GM12801 (cell line): Measurements from ENCODE around the gene ARHGEF4.

Experiments used
- CTCF ChIP-seq: IDR thresholded peaks from one replicate; pipeline ENCODE4 v1.5.1; 2011; ENCODE audit warnings: control low read depth; ENCODE audit not compliant: insufficient read length; ENCODE audit errors: extremely low read depth

Gene ARHGEF4

GRCh38 chr2:131058214-131058843 is 221.6 kb downstream of the ARHGEF4 start:
- TF ChIP-seq CTCF, result no peak

GRCh38 chr2:131058920-131059319 is 222.2 kb downstream of the ARHGEF4 start:
- TF ChIP-seq CTCF, result no peak

GRCh38 chr2:131063501-131064283 is 227.0 kb downstream of the ARHGEF4 start:
- no peak for TF ChIP-seq CTCF

GRCh38 chr2:131064589-131065512 is 228.1 kb downstream of the ARHGEF4 start:
- no peak for TF ChIP-seq CTCF

GRCh38 chr2:131067465-131068125 is 230.9 kb downstream of the ARHGEF4 start:
- no peak for TF ChIP-seq CTCF

- no peak for TF ChIP-seq CTCF
These were observed 240.0 kb downstream of the ARHGEF4 start for GRCh38 chr2:131076707-131077106.
